Measurements from ENCODE around the gene KRTAP4-12.
"Not testable (repeated sequence)": the region's sequence is repeated elsewhere in the genome, so short reads cannot be mapped to it uniquely, and the experiment has no call there.

KRTAP4-12 gene

GRCh38 chr17:41126412-41126811 is 2.4 kb upstream of the KRTAP4-12 start:
- no peak for DNase-seq (ENCODE audit: low read depth in 2 of 2)

- DNase-seq (ENCODE audit: low read depth in 2 of 2) = no peak
These were observed 1.1 kb upstream of the KRTAP4-12 start for GRCh38 chr17:41125064-41125463.

- DNase-seq (ENCODE audit: low read depth in 2 of 2) = not testable (repeated sequence)
These were observed 541 bp downstream of the KRTAP4-12 start for GRCh38 chr17:41123292-41123990.

- DNase-seq (ENCODE audit: low read depth in 2 of 2) = no peak
These were observed 2.2 kb downstream of the KRTAP4-12 start for GRCh38 chr17:41121742-41122141.

GRCh38 chr17:41119696-41120690 is 4.0 kb downstream of the KRTAP4-12 start:
- not testable (repeated sequence) for DNase-seq (ENCODE audit: low read depth in 2 of 2)

- no peak for DNase-seq (ENCODE audit: low read depth in 2 of 2)
These were observed 5.3 kb downstream of the KRTAP4-12 start for GRCh38 chr17:41118721-41119120.

- DNase-seq (ENCODE audit: low read depth in 2 of 2) = not testable (repeated sequence)
These were observed 6.1 kb downstream of the KRTAP4-12 start, which contains the start of gene KRTAP4-11 for GRCh38 chr17:41117846-41118386. Gene KRTAP4-11 (minus strand): TSS chr17:41118373. CDS start chr17:41118315, 58 bp downstream.

GRCh38 chr17:41116297-41116696 is 7.7 kb downstream of the KRTAP4-12 start:
- DNase-seq (ENCODE audit: low read depth in 2 of 2) = no peak

- DNase-seq (ENCODE audit: low read depth in 2 of 2) = no peak
These were observed 12.7 kb downstream of the KRTAP4-12 start for GRCh38 chr17:41111151-41111885.

GRCh38 chr17:41108728-41109386 is 15.1 kb downstream of the KRTAP4-12 start:
- DNase-seq (ENCODE audit: low read depth in 2 of 2) = not testable (repeated sequence)

- DNase-seq (ENCODE audit: low read depth in 2 of 2) = no peak
These were observed 16.0 kb downstream of the KRTAP4-12 start for GRCh38 chr17:41107941-41108450.

GRCh38 chr17:41105347-41105746 is 18.6 kb downstream of the KRTAP4-12 start, which contains the start of gene KRTAP4-9:
Gene KRTAP4-9 (plus strand): TSS chr17:41105389. CDS start chr17:41105389, 0 bp downstream.
- DNase-seq (ENCODE audit: low read depth in 2 of 2) = not testable (repeated sequence)

- DNase-seq (ENCODE audit: low read depth in 2 of 2) = not testable (repeated sequence)
These were observed 19.5 kb downstream of the KRTAP4-12 start for GRCh38 chr17:41104386-41105038.

GRCh38 chr17:41103896-41104295 is 20.1 kb downstream of the KRTAP4-12 start:
- no peak for DNase-seq (ENCODE audit: low read depth in 2 of 2)

- DNase-seq (ENCODE audit: low read depth in 2 of 2) = no peak
These were observed 22.3 kb downstream of the KRTAP4-12 start, which contains the start of gene KRTAP4-16 for GRCh38 chr17:41101586-41102259. Gene KRTAP4-16 (minus strand): TSS chr17:41102209. CDS start chr17:41102209, 0 bp downstream.

- not testable (repeated sequence) for DNase-seq (ENCODE audit: low read depth in 2 of 2)
These were observed 24.1 kb downstream of the KRTAP4-12 start for GRCh38 chr17:41099682-41100480.

- DNase-seq (ENCODE audit: low read depth in 2 of 2) = no peak
These were observed 25.5 kb downstream of the KRTAP4-12 start for GRCh38 chr17:41098481-41098880.

GRCh38 chr17:41098042-41098441 is 25.9 kb downstream of the KRTAP4-12 start, which contains the start of gene KRTAP4-8:
Gene KRTAP4-8 (minus strand): TSS chr17:41098142. CDS start chr17:41098084, 58 bp downstream.
- no peak for DNase-seq (ENCODE audit: low read depth in 2 of 2)

All from stimulated activated CD4-positive, alpha-beta T cell treated with anti-CD3 and anti-CD28 coated beads, Interleukin-4, amount 100 ng/mL, for 48 hours (primary cell).